ENCODE results near the gene LMNTD2. TPM values are rescaled to one million over a fixed set of nuclear protein-coding genes. Genes with fewer than 3 reads are reported as not detected.
A peak's percentile ranks its signal among the peaks of the same experiment; 100 is the strongest.

Gene LMNTD2
- total and polyA plus RNA-seq, 2 of the 13 experiments (the other 11 are each of a cell fraction or from before 2014, with no cell fraction given): 1.1 to 3.1 TPM

DNA sequence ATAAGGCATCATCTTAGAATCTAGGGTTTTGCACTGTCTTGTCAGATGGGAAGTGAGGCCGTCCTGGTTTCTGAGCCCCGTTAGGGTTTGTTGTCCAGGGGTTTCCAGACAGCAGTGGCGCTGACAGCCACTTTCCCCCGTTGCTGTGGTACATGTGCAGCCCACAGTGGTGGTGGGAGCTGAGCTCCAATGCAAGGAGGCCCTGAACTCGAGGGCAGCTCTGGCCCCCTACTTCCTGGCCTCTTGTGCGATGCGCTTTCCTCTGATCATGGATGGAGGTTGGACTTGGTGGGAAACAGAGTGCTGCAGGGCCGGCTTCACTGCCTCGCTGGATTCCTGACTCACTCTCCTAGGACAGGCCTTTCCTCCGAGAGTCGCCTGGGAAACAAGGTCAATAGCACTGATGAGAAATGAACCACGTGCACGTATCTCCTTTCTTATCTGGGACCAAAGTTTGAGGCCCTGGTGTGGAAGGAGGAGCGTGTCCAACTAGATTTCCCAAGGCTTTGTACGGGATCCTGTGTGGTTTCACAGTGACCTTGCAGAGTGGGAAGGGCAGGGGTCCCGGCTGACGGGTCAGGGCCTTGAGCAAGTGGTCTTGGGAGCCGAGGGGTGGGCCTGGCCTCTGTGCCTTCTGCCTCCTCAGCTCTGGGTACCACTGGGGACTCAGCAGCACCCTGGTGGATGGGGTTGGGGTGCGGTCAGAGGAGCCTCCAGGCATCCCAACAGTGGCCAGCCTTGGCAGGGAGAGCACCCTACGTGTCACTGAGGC lies 19.5 kb upstream of the LMNTD2 start (continued):
- TF ChIP-seq ZNF230 (CRISPR knock-in tag; IDR thresholded peaks at IDR 0.05) (no peak), ZNF652 (CRISPR knock-in tag; IDR thresholded peaks at IDR 0.05; ENCODE audit: borderline replicate concordance, low read depth) (no peak), RBFOX2 (IDR thresholded peaks at IDR 0.05; ENCODE audit: low read depth, low read length) (peak; percentile 20; the same call in 1 of the 2 replicates), RORA (CRISPR knock-in tag; IDR thresholded peaks at IDR 0.05) (no peak), MED8 (CRISPR knock-in tag; IDR thresholded peaks at IDR 0.05; ENCODE audit: insufficient replicate concordance) (no peak), ZNF710 (CRISPR knock-in tag; IDR thresholded peaks at IDR 0.05; ENCODE audit: borderline replicate concordance) (no peak), PAXIP1 (CRISPR knock-in tag; conservative IDR thresholded peaks at IDR 0.05) (peak; percentile 77), YY1 (IDR thresholded peaks at IDR 0.05; ENCODE audit: insufficient read depth, insufficient replicate concordance, low read depth, low read length) (no peak), SUZ12 (IDR thresholded peaks at IDR 0.05; ENCODE audit: low read depth, low read length) (no peak), ARID5B (CRISPR knock-in tag; IDR thresholded peaks at IDR 0.05) (peak; percentile 63), ZNF580 (CRISPR knock-in tag; IDR thresholded peaks at IDR 0.05; ENCODE audit: borderline replicate concordance, low read depth) (peak; percentile 11; the same call in 1 of the 2 replicates), ZKSCAN5 (CRISPR knock-in tag; IDR thresholded peaks at IDR 0.05) (no peak), TEAD3 (CRISPR knock-in tag; optimal IDR thresholded peaks at IDR 0.05; ENCODE audit: borderline replicate concordance) (peak; percentile 28), PCBP2 (optimal IDR thresholded peaks at IDR 0.05; ENCODE audit: low read depth, low read length, poor library complexity, severe bottlenecking) (no peak), RFX3 (CRISPR knock-in tag; IDR thresholded peaks at IDR 0.05) (peak; percentile 59; the same call in 1 of the 2 replicates), SATB2 (CRISPR knock-in tag; IDR thresholded peaks at IDR 0.05) (no peak), RFX1 (IDR thresholded peaks at IDR 0.05) (peak; percentile 64), GATA4 (IDR thresholded peaks at IDR 0.05; ENCODE audit: borderline replicate concordance, low read depth) (peak; percentile 53; the same call in 1 of the 2 replicates), ZNF510 (CRISPR knock-in tag; IDR thresholded peaks at IDR 0.05; ENCODE audit: low read depth) (no peak)
- TF ChIP-seq, protein P1, sequence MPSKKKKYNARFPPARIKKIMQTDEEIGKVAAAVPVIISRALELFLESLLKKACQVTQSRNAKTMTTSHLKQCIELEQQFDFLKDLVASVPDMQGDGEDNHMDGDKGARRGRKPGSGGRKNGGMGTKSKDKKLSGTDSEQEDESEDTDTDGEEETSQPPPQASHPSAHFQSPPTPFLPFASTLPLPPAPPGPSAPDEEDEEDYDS (CRISPR knock-in tag; IDR thresholded peaks at IDR 0.05): peak; percentile 16; the same call in 1 of the 2 replicates

Data from HepG2 (cell line).